ENCODE measurements around the gene POU2F1. TPM values are rescaled to one million over a fixed set of nuclear protein-coding genes. Genes with fewer than 3 reads are reported as not detected.

The POU2F1 gene
- total RNA-seq, 4 donors from 2014 or later: 3.8 to 7.3 (median 4.8) TPM

DNA sequence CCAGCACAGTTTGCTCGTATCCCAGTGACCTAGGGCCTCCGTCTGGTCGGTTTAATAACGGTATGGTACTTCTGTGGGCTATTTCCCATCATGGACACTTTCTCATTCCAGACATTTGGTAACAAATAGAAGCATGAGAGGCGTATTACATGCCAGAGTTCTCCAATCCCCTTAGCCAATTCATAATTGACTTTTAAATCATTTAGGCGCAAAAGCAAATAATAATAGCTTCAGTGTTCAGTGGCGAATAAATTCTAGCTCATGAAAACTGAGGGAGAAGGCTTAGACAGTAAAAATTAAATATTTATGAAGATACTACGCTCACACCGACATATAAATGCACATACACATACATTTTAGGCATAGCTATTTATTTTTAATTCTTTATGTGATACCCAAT, 247.1 kb downstream of the POU2F1 start:
- in situ Hi-C loops (cut with MboI; ENCODE audit: low sequenced_read_pairs in 4 of 4): no loop called here

GRCh38 chr1:167469280-167469965, 248.7 kb downstream of the POU2F1 start:
- H3K4me1 ChIP-seq: no peaks in the 10 kb centered on the region
- H3K4me3 ChIP-seq: no peak overlapping the region
- H3K9me3 ChIP-seq: no peaks in the 10 kb centered on the region
- ATAC-seq (no peak), DNase-seq (no peak)
- intact Hi-C loops (cut with DNase I; ENCODE audit: low total_unique reads) (no loop called here), in situ Hi-C loops (cut with MboI; ENCODE audit: low sequenced_read_pairs in 4 of 4) (no loop called here)
- no peak overlapping the region for H3K27ac ChIP-seq
- TF ChIP-seq, protein P1, sequence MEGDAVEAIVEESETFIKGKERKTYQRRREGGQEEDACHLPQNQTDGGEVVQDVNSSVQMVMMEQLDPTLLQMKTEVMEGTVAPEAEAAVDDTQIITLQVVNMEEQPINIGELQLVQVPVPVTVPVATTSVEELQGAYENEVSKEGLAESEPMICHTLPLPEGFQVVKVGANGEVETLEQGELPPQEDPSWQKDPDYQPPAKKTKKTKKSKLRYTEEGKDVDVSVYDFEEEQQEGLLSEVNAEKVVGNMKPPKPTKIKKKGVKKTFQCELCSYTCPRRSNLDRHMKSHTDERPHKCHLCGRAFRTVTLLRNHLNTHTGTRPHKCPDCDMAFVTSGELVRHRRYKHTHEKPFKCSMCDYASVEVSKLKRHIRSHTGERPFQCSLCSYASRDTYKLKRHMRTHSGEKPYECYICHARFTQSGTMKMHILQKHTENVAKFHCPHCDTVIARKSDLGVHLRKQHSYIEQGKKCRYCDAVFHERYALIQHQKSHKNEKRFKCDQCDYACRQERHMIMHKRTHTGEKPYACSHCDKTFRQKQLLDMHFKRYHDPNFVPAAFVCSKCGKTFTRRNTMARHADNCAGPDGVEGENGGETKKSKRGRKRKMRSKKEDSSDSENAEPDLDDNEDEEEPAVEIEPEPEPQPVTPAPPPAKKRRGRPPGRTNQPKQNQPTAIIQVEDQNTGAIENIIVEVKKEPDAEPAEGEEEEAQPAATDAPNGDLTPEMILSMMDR (IDR thresholded peaks at IDR 0.05 in 4 of 5, conservative IDR thresholded peaks at IDR 0.05 in 1 of 5): no peak
- no peak for TF ChIP-seq POLR2A (IDR thresholded peaks at IDR 0.05)
- H3K36me3 ChIP-seq: no peaks in the 10 kb centered on the region
- no peaks in the 10 kb centered on the region for H3K27me3 ChIP-seq

More for the DNA sequence above, 247.1 kb downstream of the POU2F1 start:
- Histone ChIP-seq H3K27ac (no peak overlapping the region), H3K36me3 (no peaks in the 10 kb centered on the region), H3K4me3 (no peak overlapping the region), H3K4me1 (no peaks in the 10 kb centered on the region), H3K9me3 (no peaks in the 10 kb centered on the region), H3K27me3 (no peaks in the 10 kb centered on the region)
- intact Hi-C loops (cut with DNase I; ENCODE audit: low total_unique reads): no loop called here
- TF ChIP-seq, protein P1 (IDR thresholded peaks at IDR 0.05 in 4 of 5, conservative IDR thresholded peaks at IDR 0.05 in 1 of 5): no peak
- no peak for TF ChIP-seq POLR2A (IDR thresholded peaks at IDR 0.05)
- no peak for DNase-seq
- no peak for ATAC-seq

- Histone ChIP-seq H3K27me3 (no peaks in the 10 kb centered on the region), H3K36me3 (no peaks in the 10 kb centered on the region), H3K4me3 (no peak overlapping the region), H3K4me1 (no peaks in the 10 kb centered on the region), H3K9me3 (no peaks in the 10 kb centered on the region), H3K27ac (no peak overlapping the region)
- ATAC-seq: no peak
- DNase-seq: no peak
- in situ Hi-C loops (cut with MboI; ENCODE audit: low sequenced_read_pairs in 4 of 4) (no loop called here), intact Hi-C loops (cut with DNase I; ENCODE audit: low total_unique reads) (no loop called here)
- TF ChIP-seq, protein P1 (IDR thresholded peaks at IDR 0.05 in 4 of 5, conservative IDR thresholded peaks at IDR 0.05 in 1 of 5): no peak
- TF ChIP-seq POLR2A (IDR thresholded peaks at IDR 0.05): no peak
Observed at GRCh38 chr1:167471568-167471967, 250.9 kb downstream of the POU2F1 start.

- H3K9me3 ChIP-seq: no peaks in the 10 kb centered on the region
- H3K36me3 ChIP-seq: no peaks in the 10 kb centered on the region
- H3K4me3 ChIP-seq: no peak overlapping the region
- H3K27me3 ChIP-seq: no peaks in the 10 kb centered on the region
- no peak for DNase-seq
- H3K4me1 ChIP-seq: no peaks in the 10 kb centered on the region
- no peak for ATAC-seq
- no peak overlapping the region for H3K27ac ChIP-seq
- intact Hi-C loops (cut with DNase I; ENCODE audit: low total_unique reads) (no loop called here), in situ Hi-C loops (cut with MboI; ENCODE audit: low sequenced_read_pairs in 4 of 4) (no loop called here)
- no peak for TF ChIP-seq POLR2A (IDR thresholded peaks at IDR 0.05)
- TF ChIP-seq, protein P1 (IDR thresholded peaks at IDR 0.05 in 4 of 5, conservative IDR thresholded peaks at IDR 0.05 in 1 of 5): no peak
Observed at GRCh38 chr1:167472752-167473521, 252.3 kb downstream of the POU2F1 start.
